ENCODE results near the gene IFNGR1.

The IFNGR1 gene

GRCh38 chr6:137235686-137236085, 16.5 kb upstream of the IFNGR1 start:
- H3K4me3 ChIP-seq (ENCODE audit: low read length) = no peak overlapping the region

GRCh38 chr6:137233911-137234863, 15.0 kb upstream of the IFNGR1 start:
- peak; percentile 94 for DNase-seq (ENCODE audit: low read depth)
- H3K36me3 ChIP-seq (ENCODE audit: control insufficient read depth, insufficient read depth, low read length, severe bottlenecking) = no peaks in the 10 kb centered on the region

More at GRCh38 chr6:137235686-137236085, 16.5 kb upstream of the IFNGR1 start:
- no peak for DNase-seq (ENCODE audit: low read depth)
- Histone ChIP-seq H3K9me3 (ENCODE audit: control insufficient read depth, low read length) (no peaks in the 10 kb centered on the region), H3K9ac (ENCODE audit: low read length) (no peak overlapping the region), H3K27me3 (replicated peaks; ENCODE audit: control insufficient read depth, insufficient read depth, low read length) (no peaks in the 10 kb centered on the region), H3K36me3 (ENCODE audit: control insufficient read depth, insufficient read depth, low read length, severe bottlenecking) (no peaks in the 10 kb centered on the region), H3K4me1 (ENCODE audit: control insufficient read depth, insufficient read depth, low read length) (peaks cover 58% of the 10 kb centered on the region)

GRCh38 chr6:137231895-137232294, 12.7 kb upstream of the IFNGR1 start:
- Histone ChIP-seq H3K9me3 (ENCODE audit: control insufficient read depth, low read length) (no peaks in the 10 kb centered on the region), H3K4me3 (ENCODE audit: low read length) (no peak overlapping the region), H3K9ac (ENCODE audit: low read length) (no peak overlapping the region), H3K27me3 (replicated peaks; ENCODE audit: control insufficient read depth, insufficient read depth, low read length) (no peaks in the 10 kb centered on the region), H3K4me1 (ENCODE audit: control insufficient read depth, insufficient read depth, low read length) (peaks cover 39% of the 10 kb centered on the region), H3K36me3 (ENCODE audit: control insufficient read depth, insufficient read depth, low read length, severe bottlenecking) (no peaks in the 10 kb centered on the region)
- no peak for DNase-seq (ENCODE audit: low read depth)

More at GRCh38 chr6:137233911-137234863, 15.0 kb upstream of the IFNGR1 start:
- Histone ChIP-seq H3K27me3 (replicated peaks; ENCODE audit: control insufficient read depth, insufficient read depth, low read length) (no peaks in the 10 kb centered on the region), H3K4me1 (ENCODE audit: control insufficient read depth, insufficient read depth, low read length) (peaks cover 45% of the 10 kb centered on the region), H3K9me3 (ENCODE audit: control insufficient read depth, low read length) (no peaks in the 10 kb centered on the region), H3K4me3 (ENCODE audit: low read length) (peak overlapping the region; percentile 63), H3K9ac (ENCODE audit: low read length) (peak overlapping the region; percentile 63)

DNA sequence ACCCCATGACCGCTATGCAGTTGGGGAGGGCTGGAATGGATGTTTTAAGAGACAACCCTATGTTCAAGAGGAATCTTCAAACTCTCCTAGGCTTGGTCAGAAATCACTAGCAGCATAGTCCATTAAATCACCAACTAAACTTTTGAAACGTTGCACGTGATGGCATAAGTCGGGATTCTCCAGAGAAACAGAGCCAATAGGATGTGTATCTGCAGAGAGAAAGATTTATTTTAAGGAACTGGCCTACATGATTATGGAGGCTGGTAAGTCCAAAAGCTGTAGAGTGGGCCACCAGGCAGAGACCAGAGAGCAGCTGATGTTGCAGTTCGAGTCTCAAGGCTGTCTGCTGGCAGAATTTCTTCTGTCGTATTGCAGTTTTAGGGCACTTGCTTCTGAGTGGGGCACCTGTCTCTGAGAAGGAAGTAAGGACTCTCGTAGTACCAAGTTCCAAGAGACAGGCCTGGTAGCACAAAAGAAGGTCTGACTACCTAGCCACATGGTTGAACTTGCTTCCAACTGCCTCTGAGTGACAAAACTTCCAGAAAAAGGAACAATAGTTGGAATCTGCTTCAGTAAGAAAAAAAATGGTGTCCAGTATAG, 11.9 kb upstream of the IFNGR1 start:
- Histone ChIP-seq H3K4me3 (ENCODE audit: low read length) (no peak overlapping the region), H3K4me1 (ENCODE audit: control insufficient read depth, insufficient read depth, low read length) (peaks cover 37% of the 10 kb centered on the region), H3K27me3 (replicated peaks; ENCODE audit: control insufficient read depth, insufficient read depth, low read length) (no peaks in the 10 kb centered on the region), H3K9me3 (ENCODE audit: control insufficient read depth, low read length) (no peaks in the 10 kb centered on the region), H3K9ac (ENCODE audit: low read length) (no peak overlapping the region), H3K36me3 (ENCODE audit: control insufficient read depth, insufficient read depth, low read length, severe bottlenecking) (no peaks in the 10 kb centered on the region)
- no peak for DNase-seq (ENCODE audit: low read depth)

- Histone ChIP-seq H3K36me3 (ENCODE audit: control insufficient read depth, insufficient read depth, low read length, severe bottlenecking) (no peaks in the 10 kb centered on the region), H3K4me1 (ENCODE audit: control insufficient read depth, insufficient read depth, low read length) (peaks cover 37% of the 10 kb centered on the region), H3K4me3 (ENCODE audit: low read length) (no peak overlapping the region), H3K27me3 (replicated peaks; ENCODE audit: control insufficient read depth, insufficient read depth, low read length) (no peaks in the 10 kb centered on the region), H3K9ac (ENCODE audit: low read length) (no peak overlapping the region), H3K9me3 (ENCODE audit: control insufficient read depth, low read length) (no peaks in the 10 kb centered on the region)
- no peak for DNase-seq (ENCODE audit: low read depth)
These were observed 11.4 kb upstream of the IFNGR1 start for GRCh38 chr6:137230547-137230946.

- Histone ChIP-seq H3K9ac (ENCODE audit: low read length) (no peak overlapping the region), H3K36me3 (ENCODE audit: control insufficient read depth, insufficient read depth, low read length, severe bottlenecking) (no peaks in the 10 kb centered on the region), H3K4me3 (ENCODE audit: low read length) (no peak overlapping the region), H3K27me3 (replicated peaks; ENCODE audit: control insufficient read depth, insufficient read depth, low read length) (no peaks in the 10 kb centered on the region), H3K9me3 (ENCODE audit: control insufficient read depth, low read length) (no peaks in the 10 kb centered on the region), H3K4me1 (ENCODE audit: control insufficient read depth, insufficient read depth, low read length) (peaks cover 34% of the 10 kb centered on the region)
- no peak for DNase-seq (ENCODE audit: low read depth)
These were observed 10.0 kb upstream of the IFNGR1 start for GRCh38 chr6:137229075-137229759.

DNA sequence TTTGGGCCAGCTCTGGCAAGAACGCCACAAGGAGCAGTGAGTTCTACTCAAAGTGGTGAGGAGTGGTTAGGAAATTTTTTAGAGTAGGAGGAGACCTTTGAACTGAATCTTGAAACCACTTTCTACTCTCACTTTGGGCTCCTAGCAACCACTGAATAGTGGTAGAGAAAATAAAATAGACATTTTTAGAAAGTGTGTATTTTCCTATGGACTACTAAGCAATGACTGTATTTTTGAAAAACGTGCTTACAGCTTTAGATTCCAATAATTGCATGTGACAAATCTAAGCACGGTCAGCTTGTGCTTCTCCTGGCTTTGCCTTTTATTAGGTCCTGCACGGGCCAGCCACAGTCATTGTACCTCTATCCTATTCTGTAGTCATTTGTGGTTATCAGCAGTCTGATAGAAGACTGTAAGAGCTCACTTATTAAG, 8.7 kb upstream of the IFNGR1 start:
- Histone ChIP-seq H3K9me3 (ENCODE audit: control insufficient read depth, low read length) (no peaks in the 10 kb centered on the region), H3K4me1 (ENCODE audit: control insufficient read depth, insufficient read depth, low read length) (peaks cover 33% of the 10 kb centered on the region), H3K4me3 (ENCODE audit: low read length) (no peak overlapping the region), H3K36me3 (ENCODE audit: control insufficient read depth, insufficient read depth, low read length, severe bottlenecking) (no peaks in the 10 kb centered on the region), H3K27me3 (replicated peaks; ENCODE audit: control insufficient read depth, insufficient read depth, low read length) (no peaks in the 10 kb centered on the region), H3K9ac (ENCODE audit: low read length) (peak overlapping the region; percentile 25)
- no peak for DNase-seq (ENCODE audit: low read depth)

DNA sequence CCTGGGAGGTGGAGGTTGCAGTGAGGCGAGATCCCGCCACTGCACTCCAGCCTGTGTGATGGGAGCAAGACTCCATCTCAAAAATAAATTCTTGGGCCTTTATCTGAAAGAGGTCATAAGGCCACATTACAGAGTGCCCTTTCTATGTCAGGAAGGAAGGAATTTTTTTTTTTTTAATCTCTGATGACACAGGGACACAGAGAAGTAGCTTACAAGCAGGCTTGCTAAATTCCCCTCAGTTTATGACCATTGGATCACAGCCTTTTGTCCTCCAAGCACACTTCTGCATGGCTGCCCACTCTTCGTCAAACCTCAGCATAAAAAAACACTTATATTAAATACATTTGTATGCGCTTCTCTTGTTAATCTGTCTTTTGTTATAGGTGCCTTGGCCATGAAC, 7.5 kb upstream of the IFNGR1 start:
- Histone ChIP-seq H3K9me3 (ENCODE audit: control insufficient read depth, low read length) (no peaks in the 10 kb centered on the region), H3K4me1 (ENCODE audit: control insufficient read depth, insufficient read depth, low read length) (peaks cover 40% of the 10 kb centered on the region), H3K36me3 (ENCODE audit: control insufficient read depth, insufficient read depth, low read length, severe bottlenecking) (no peaks in the 10 kb centered on the region), H3K9ac (ENCODE audit: low read length) (no peak overlapping the region), H3K4me3 (ENCODE audit: low read length) (no peak overlapping the region), H3K27me3 (replicated peaks; ENCODE audit: control insufficient read depth, insufficient read depth, low read length) (no peaks in the 10 kb centered on the region)
- no peak for DNase-seq (ENCODE audit: low read depth)

DNA sequence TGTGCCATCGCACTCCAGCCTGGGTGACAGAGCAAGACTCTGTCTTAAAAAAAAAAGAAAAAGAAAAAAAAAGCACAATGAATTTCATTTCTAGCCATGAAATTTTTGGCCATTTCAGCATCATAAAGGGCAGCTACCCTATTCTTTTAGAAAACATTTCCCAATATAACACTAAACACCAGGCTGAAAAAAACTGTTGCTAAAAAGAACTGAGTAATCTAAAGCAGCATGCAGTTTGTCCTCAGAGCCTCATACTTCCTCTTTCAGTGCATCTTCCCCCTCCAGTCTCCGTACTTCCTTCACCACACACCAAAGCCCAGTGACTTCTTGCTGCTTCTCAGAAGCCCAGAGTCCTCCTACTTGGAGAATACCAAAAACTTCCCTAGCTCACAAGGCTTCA, 5.6 kb upstream of the IFNGR1 start:
- H3K9ac ChIP-seq (ENCODE audit: low read length) = no peak overlapping the region
- no peak overlapping the region for H3K4me3 ChIP-seq (ENCODE audit: low read length)
- no peaks in the 10 kb centered on the region for H3K36me3 ChIP-seq (ENCODE audit: control insufficient read depth, insufficient read depth, low read length, severe bottlenecking)
- DNase-seq (ENCODE audit: low read depth) = no peak
- no peaks in the 10 kb centered on the region for H3K27me3 ChIP-seq (replicated peaks; ENCODE audit: control insufficient read depth, insufficient read depth, low read length)
- H3K4me1 ChIP-seq (ENCODE audit: control insufficient read depth, insufficient read depth, low read length) = peaks cover 43% of the 10 kb centered on the region
- no peaks in the 10 kb centered on the region for H3K9me3 ChIP-seq (ENCODE audit: control insufficient read depth, low read length)

DNA sequence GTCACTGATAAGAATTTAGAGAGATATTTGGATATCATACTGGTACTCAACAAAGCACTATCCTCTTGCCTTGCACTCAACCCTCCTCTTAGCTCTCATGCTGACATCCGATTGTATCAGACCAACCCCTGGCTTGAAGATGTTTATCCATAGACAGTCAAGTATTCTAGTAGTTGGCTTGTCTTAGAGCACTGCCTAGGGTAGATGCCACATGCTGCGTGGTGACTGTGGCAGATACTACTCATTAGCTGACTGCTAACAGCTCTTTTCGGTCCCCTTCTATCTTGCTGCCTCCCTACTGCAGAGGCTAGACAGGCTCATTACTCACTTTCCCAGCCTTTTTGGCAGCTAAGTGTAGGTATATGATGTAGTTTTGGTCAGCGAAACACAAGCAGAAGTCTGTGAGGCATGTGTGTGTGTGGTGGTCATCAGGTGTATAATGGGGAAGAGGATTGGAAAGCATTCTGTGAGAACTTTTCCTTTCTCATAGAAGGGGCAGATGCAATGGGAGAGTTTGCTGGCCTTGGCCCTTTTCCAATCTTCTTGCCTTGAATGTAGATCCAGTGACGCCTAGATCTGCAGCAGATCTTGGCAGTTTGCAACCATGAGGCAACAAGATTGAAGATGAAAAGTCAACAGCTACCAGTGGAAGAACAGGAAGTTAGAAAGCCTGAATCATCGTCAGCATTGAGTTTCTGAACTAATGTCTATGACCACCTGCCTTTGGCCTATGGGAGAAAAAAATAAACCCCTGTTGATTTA, 4.4 kb upstream of the IFNGR1 start:
- no peak overlapping the region for H3K9ac ChIP-seq (ENCODE audit: low read length)
- no peak overlapping the region for H3K4me3 ChIP-seq (ENCODE audit: low read length)
- no peaks in the 10 kb centered on the region for H3K9me3 ChIP-seq (ENCODE audit: control insufficient read depth, low read length)
- H3K36me3 ChIP-seq (ENCODE audit: control insufficient read depth, insufficient read depth, low read length, severe bottlenecking) = no peaks in the 10 kb centered on the region
- DNase-seq (ENCODE audit: low read depth) = no peak
- H3K27me3 ChIP-seq (replicated peaks; ENCODE audit: control insufficient read depth, insufficient read depth, low read length) = no peaks in the 10 kb centered on the region
- H3K4me1 ChIP-seq (ENCODE audit: control insufficient read depth, insufficient read depth, low read length) = peaks cover 46% of the 10 kb centered on the region

Data from adipocyte (in vitro differentiated cells).